T1000 (cell line): ENCODE results near the gene ZNF800.

ENCODE experiments used
- DNase-seq: peaks from one replicate; lab custom pipeline; 2025; ENCODE audit warnings: mixed read lengths; lab: John Stamatoyannopoulos, UW

Gene ZNF800

GRCh38 chr7:127390186-127390816 is 2.2 kb downstream of the ZNF800 start:
- no peak for DNase-seq

DNA sequence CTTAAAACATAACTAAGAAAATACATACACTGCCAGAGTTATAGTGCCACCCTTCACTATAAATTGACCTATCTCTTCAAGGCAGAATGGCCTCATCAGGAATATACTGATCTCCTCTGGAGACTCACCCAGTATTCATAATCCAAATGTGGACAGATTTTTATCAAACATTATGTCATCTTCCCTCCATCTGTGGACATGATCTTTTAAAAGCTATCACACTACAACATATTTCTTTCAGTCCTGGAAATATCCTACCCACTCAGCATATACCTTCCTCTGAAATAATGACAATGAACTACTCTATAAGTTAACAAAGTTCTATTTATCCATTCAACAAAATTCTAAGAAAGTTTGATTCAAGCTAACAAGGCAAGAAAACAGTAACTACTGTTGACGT is 3.2 kb downstream of the ZNF800 start:
- no peak for DNase-seq

DNA sequence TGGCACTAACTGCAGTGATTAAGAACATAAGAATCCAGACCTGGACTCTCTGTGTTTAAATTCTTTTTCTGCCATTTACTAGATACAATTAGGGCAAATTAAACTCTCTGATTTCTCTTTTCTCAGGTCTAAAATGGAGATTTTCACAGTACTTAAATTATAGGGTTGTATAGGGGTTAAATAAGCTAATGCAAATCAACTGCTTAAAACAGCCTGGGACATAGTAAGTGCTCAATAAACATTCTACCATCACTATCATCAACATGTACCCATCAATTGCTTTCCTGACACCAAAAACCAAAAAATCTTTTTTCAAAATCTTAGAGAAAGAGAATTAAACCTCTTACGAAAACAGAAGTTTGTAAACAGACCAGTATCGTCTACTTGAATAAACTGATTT is 4.5 kb downstream of the ZNF800 start:
- DNase-seq = no peak

DNA sequence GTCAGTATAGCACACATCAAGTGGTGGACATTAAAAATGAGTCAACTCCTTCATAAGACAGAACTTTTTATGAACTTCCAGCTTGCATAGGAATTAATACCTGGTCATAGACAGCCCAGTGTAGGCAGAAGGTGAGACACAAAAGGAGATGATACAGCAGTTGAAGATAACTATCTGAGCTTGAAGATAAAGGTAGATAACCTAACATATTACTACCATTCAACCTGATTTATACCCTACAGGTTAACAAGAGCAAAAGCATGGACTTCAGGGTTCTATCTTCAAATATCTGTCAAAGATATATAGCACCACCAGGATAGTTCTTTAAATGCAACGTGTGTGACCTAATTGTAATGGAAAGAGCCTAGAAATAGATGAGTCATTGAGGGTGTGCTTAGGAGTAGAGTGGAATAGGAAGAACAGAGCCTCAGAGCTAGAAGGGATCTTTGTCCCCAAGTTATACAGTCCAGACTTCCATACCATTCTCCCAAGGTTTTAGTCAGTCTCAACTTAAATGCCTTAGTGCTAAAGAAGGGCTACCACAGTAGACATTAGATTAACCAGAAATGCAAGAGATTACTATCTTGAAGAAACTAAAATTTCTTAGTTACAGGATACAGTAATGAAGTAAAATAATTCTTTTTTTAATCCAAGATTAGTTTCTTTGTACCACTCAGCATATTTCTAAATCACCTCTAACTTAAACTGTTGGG is 9.2 kb downstream of the ZNF800 start:
- DNase-seq = no peak

- no peak for DNase-seq
Measured at GRCh38 chr7:127382301-127383085, 10.0 kb downstream of the ZNF800 start.

- no peak for DNase-seq
Measured at GRCh38 chr7:127380479-127380878, 12.0 kb downstream of the ZNF800 start.

- no peak for DNase-seq
Measured at GRCh38 chr7:127379642-127380041, 12.9 kb downstream of the ZNF800 start.

GRCh38 chr7:127378537-127378936 is 14.0 kb downstream of the ZNF800 start:
- no peak for DNase-seq

DNA sequence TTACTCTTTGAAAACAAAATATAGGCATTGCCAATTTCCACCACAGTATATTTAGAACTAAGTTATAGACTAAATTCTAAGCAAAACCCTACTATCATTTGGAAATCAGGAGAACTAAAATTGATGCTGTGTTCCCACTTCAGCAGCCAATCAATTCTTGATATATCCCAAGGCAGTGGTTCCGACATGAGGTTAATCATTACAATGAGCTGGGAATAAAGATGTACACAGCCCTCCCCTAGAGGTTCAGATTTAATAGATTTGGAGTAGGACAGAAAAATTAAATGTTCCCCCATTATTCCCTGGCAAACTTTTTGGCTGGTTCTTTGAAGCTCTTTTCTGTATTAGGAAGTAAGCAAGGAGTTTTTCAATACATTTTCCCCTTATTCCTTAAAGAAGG is 15.1 kb downstream of the ZNF800 start:
- no peak for DNase-seq

- no peak for DNase-seq
Measured at GRCh38 chr7:127375631-127376030, 16.9 kb downstream of the ZNF800 start.

- no peak for DNase-seq
Measured at GRCh38 chr7:127367679-127368078, 24.8 kb downstream of the ZNF800 start.

GRCh38 chr7:127366680-127367079 is 25.8 kb downstream of the ZNF800 start:
- DNase-seq = no peak

DNA sequence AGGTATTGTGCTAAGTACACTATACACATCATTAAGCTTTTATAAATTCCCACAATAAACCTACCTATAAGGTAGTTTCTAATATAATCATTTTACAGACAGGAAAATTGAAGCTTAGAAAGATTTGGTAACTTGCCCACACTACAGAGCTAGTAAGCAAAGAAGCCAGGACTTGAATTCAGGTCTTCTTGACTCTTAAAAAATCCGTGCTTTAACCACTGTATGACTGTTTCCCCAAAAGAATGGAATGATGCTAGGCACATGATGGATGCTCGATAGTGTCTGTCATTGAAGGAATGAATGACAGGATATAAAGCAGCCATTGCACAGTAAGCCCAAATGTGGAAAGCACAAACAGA is 26.6 kb downstream of the ZNF800 start:
- DNase-seq = no peak

GRCh38 chr7:127365164-127365956 is 27.1 kb downstream of the ZNF800 start:
- DNase-seq = no peak

GRCh38 chr7:127362364-127363027 is 30.0 kb downstream of the ZNF800 start:
- no peak for DNase-seq

GRCh38 chr7:127361736-127362135 is 30.8 kb downstream of the ZNF800 start:
- no peak for DNase-seq

GRCh38 chr7:127359011-127359410 is 33.5 kb downstream of the ZNF800 start:
- DNase-seq = no peak

DNA sequence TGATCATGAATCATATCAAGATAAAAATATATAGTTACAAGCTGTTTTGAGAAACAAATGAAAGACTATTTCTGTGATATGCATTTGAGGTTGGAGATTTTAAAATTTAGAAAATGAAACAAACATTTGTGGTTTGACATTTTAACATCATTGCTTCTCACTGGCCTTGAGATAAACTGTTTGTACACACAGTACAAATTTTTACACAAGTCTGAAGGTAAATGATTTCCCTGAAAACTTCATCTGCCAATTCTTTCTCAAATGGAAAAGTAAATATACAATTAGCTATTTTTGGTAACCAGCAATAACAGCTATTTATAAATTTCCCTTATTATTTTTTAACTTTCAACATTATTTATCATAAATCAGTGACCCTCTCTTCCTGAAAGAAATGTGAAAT is 38.6 kb downstream of the ZNF800 start:
- DNase-seq = no peak

- no peak for DNase-seq
Measured at GRCh38 chr7:127350586-127350985, 41.9 kb downstream of the ZNF800 start.

DNA sequence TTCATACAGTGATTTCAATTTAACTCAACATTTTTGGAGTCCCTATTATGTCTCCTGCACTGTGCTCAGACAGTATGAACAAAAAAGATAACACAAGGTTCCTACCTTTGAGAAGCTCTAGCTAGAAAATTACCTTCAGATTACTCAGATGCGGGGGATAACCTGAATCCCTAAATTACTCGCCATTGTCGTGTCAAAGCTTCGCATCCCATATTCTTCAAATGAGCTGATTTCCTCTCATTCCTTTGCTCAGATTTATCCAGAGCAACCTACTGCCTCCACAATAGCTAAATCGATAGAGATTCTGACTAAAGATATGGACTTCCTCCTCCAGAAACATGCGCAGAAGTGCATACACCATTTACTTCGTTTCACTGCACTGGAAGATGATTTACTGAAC is 42.6 kb downstream of the ZNF800 start:
- no peak for DNase-seq

GRCh38 chr7:127348247-127348631 is 44.3 kb downstream of the ZNF800 start:
- no peak for DNase-seq
